Vagina (tissue), 2 donors: ENCODE data around the gene THAP12.

Source experiments
- CTCF ChIP-seq, 3 experiments: fragments of 450-650 bp in 2 of 3; fragments of 200-600 bp in 1 of 3; sonication (generic) in 1 of 3; IDR thresholded peaks; one replicate each; pipeline ENCODE4 v1.5.1; 2017 to 2019; ENCODE audit warnings: antibody characterized with exemption in 3 of 3, mild to moderate bottlenecking in 2 of 3, moderate library complexity in 2 of 3
- POLR2A ChIP-seq, 2 donors: fragments of 450-650 bp; IDR thresholded peaks; one replicate each; pipeline ENCODE4 v1.6.1; 2017; ENCODE audit warnings: antibody characterized with exemption in 2 of 2, mild to moderate bottlenecking in 2 of 2, moderate library complexity in 2 of 2

- no peak for TF ChIP-seq CTCF (IDR thresholded peaks at IDR 0.05)
- no peak for TF ChIP-seq POLR2A (IDR thresholded peaks at IDR 0.05)
These were observed 65.6 kb downstream of the THAP12 start for GRCh38 chr11:76315182-76315853.
